Glomerular visceral epithelial cell (primary cell): ENCODE measurements around the gene CALHM6.
A peak's percentile ranks its signal among the peaks of the same experiment; 100 is the strongest.

ENCODE experiments used
- DNase-seq: peaks from one replicate; pipeline ENCODE4 v3.0.0-alpha.2; 2016; ENCODE audit errors: extremely low spot score

CALHM6 gene

DNA sequence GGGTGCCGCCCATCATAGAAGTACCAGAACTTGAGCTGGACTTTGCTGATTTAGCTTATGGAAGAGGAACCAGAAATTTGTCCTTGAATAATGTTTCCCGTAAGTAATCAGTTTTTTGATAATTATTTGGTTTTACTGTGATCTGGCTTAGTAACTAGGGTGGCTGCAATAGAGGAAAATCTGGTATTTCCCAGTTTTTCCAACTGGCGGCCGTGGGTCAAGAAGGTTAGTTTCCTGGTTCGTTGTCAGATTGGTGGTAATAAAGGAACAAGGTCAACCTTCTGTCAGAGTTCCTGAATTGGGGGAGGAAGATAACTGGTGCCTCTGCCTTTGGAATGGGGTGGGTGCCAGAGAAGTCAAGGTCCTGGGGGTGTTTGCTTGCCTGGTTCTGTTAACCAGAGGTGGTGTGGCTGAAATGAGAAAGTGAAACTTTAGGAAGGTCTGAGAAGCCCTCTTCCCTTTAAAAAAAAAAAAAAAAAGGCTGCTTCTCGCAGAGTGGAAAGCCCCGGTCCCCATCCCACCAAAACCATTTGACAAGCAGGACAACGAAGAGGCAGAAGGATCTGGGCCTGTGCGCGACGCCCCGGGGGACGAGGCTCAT lies at the start of gene CALHM6:
Gene CALHM6 (plus strand): TSS at position 45 of the 601 bp plus-strand sequence. CDS start 555 bp downstream, at position 600.
- no peak for DNase-seq

DNA sequence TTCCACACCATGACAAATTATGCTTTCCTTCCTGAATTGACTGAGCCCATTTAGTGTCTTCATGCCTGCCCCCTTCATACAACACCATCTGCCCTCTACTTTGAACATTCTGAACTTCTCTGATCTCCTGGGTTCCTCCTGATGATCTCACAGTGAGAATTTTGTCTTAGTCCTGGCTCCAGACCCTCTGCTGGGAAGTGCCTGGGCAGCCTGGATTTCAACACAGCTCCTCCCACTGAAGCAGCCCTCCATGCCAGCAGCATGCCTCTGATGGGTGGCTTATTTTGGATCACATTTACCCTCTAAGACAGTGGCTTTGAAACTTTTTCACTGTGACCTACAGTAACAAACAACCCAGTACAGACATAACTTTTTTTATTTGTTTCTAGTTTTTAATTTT lies 48.9 kb upstream of the CALHM6 start:
- DNase-seq = no peak

DNA sequence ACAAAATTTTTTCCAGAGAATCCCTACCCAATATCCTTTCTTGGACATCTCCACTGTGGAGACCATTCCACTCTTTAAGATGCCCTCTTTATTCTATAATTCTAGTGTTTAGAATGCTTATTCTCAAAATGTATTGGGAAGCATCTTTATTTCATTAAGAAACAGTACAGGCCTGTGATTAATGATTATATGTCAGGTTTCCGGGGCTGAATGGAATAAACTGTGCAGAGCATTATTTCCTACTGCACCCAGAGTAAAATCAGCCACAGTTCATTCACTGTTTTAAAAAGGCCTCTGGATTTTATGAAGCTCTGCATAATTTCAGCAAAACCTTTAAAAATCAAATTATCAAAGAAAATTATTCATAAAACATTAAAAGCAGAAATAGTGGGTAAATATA lies 47.8 kb upstream of the CALHM6 start:
- DNase-seq = no peak

DNA sequence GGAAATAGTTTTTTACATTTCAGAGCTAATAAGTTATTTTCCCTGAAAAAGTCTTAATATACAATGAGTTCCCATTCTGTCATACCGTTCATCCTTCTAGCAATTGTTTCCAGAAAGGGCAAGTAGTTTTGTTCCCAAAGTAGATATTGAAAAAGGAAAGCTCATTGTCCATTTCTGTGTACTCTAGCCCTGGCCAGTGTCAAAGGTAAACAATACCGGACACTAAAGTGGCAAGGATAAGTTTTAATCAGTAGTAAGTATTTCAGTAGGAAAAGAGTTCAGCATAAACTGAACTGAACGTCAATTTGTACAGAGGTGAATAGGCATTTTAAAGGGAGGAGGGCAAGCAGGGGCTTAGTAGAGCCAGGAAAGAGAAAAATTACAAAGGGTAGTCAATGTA lies 43.5 kb upstream of the CALHM6 start:
- DNase-seq = no peak

DNA sequence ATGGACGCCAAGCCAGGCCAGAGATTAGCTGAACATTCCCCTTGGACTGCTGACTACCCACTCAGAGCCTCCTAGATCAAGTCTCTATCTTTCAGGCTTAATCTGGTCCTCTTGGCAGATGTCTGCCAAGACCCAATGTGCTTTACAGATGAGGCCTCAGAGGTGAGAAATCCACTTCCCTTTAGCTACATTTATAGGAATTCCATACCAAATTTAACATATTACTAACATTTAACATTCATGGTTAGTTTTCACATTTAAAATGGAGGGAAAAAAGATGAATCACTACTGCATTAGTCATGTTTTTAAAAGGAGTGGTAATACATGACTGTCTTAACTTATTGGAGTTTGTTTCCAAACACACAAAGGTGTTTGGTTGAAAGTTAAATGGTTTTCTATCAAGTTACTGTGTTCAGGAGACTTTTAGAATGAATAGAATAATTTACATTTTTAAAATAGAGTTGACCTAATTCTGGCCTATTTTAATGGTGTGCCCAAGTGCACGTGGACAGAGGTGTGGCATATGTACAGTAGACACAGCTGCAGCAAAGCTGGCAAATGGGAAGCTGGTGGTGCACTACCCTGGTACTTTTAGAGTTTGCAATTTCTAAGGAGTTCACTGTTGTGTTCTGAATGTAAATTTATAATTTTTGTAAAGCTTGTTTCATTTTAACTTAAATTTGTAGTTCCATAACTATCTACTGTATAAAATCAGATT lies 41.9 kb upstream of the CALHM6 start:
- no peak for DNase-seq

GRCh38 chr6:116420341-116420740 lies 40.8 kb upstream of the CALHM6 start:
- DNase-seq = no peak

DNA sequence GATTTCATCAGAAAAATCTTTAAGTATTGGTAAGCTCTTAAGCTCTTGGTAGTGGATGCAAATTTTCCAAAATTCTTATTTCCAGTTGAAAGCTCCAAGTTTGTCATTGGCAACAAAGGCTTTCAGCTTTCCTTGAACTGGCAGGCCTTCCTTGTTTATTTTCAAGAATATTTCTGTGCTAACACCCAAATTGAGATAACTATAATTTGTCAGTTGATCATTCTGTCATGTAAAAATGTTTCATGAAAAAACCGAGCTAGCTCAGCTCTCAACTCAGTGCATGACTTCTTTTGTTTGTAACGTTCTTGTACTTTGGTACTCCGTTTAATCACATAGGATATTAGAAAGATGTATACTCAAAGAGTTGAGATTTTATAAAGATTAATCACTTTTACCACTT lies 38.9 kb upstream of the CALHM6 start:
- no peak for DNase-seq

DNA sequence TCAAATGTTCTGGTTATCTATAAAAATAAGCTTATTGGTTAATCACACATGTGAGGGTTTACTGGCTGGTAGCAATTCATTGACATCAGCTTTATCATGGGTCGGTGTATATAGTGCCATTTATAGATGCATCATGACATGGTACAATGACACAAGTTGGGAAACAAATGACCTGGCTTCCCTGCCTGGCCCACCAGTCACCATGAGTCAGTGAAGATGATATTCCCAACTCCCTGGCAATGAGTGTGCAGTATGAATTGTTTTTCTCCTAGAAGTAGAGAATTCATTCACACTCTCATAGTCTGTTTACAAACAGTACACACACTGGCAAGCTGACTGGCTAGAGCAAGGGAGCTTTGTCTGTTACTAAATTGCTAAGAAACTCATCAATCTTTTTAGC lies 37.2 kb upstream of the CALHM6 start:
- no peak for DNase-seq

DNA sequence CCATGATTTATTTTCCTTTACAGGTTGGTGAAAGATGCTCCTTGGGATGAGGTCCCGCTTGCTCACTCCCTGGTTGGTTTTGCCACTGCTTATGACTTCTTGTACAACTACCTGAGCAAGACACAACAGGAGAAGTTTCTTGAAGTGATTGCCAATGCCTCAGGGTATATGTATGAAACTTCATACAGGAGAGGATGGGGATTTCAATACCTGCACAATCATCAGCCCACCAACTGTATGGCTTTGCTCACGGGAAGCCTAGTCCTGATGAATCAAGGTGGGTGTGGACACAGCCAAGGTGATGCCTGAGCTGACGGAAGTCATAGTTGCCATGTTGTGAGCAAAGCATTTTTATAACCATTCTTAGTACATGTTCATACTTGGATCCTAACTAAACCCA lies 34.6 kb upstream of the CALHM6 start:
- DNase-seq = no peak

DNA sequence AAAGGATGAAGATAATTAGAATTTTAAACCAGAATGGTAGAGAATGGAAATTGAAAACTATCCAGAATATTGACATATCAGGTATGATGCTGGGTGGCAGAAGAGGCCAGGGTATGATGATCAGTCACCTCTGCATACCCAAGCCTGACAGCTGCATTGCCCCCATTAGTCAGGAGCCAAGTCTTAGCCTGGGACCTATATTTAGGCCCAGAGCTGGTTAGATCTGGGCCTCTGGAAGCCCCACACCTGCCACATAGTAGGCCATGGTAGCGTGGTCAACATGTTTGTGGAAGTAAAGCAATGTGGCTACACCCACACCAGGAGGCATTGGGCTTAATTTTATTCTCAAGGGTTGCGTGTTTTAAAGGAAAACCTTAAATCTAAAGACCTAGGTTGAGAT lies 32.1 kb upstream of the CALHM6 start:
- DNase-seq = no peak

GRCh38 chr6:116430860-116431259 lies 30.3 kb upstream of the CALHM6 start:
- no peak for DNase-seq

- DNase-seq = no peak
Measured at GRCh38 chr6:116431964-116432595, 29.1 kb upstream of the CALHM6 start.

DNA sequence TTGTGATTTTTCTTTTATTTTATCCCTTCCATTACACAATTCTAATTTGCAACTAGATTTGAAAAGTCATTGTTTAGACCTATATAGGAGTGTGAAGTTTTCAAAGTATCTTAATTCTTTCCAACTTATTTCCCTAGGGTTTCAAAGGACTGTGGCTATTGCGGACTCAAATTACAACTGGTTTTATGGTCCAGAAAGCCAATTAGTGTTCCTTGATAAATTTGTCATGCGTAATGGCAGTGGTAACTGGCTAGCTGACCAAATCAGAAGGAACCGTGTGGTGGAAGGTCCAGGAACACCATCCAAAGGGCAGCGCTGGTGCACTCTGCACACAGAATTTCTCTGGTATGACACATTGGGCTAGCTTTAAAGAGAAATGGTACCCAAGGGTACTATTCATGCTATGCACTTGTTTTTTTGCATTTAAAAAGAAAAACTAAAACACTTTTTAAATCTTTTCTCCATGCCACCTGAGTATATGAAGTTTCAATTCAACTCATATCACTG lies 27.9 kb upstream of the CALHM6 start:
- no peak for DNase-seq

DNA sequence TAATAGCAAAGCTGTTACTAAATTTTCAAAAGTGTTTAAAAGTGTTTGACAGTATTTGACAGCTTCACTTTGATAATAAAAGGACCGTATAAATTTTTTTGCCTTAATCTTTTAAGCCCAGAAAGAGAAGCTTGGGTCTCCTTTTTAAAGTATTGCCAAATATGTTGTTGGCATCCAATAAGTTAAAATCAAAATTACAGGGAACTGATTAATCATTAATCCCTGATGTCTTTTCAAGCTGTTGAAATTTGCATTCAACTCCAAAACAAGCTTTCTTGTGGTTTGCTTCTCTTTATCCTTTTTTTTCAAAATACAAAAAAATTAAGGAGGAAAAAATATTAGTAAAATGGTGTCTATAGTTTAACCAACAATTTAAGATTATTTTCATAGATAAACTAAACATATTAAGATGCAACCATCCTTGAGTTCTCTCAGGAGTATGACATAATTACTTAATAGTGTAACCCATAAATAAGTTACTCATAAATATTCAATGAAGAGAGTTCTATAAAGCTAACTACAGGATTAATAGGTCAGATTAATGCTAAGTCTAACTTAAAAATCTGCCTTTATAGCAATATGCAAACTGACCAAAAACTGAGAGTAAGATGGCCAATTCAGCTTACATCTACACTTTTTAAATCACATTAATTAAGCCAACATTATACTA lies 27.0 kb upstream of the CALHM6 start:
- DNase-seq = no peak

GRCh38 chr6:116436586-116436985 lies 24.6 kb upstream of the CALHM6 start:
- DNase-seq = no peak

DNA sequence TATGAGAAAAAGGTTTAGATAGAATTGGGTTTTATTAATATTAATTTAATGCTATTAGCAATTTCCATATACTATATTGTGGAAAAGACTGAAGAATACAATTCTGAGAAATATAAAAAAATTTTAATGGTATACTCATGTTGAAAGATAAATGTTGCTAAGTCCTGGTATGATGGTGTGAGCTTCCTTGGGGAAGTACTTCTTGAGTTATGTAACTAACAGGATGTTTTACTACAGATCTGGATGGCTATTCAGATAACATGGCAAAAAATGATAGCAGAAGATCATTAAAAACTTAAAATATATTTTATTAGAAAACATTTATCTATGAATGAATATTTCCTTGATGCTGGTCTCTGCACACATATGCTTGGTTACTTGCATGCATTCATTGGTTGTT lies 23.5 kb upstream of the CALHM6 start:
- no peak for DNase-seq

DNA sequence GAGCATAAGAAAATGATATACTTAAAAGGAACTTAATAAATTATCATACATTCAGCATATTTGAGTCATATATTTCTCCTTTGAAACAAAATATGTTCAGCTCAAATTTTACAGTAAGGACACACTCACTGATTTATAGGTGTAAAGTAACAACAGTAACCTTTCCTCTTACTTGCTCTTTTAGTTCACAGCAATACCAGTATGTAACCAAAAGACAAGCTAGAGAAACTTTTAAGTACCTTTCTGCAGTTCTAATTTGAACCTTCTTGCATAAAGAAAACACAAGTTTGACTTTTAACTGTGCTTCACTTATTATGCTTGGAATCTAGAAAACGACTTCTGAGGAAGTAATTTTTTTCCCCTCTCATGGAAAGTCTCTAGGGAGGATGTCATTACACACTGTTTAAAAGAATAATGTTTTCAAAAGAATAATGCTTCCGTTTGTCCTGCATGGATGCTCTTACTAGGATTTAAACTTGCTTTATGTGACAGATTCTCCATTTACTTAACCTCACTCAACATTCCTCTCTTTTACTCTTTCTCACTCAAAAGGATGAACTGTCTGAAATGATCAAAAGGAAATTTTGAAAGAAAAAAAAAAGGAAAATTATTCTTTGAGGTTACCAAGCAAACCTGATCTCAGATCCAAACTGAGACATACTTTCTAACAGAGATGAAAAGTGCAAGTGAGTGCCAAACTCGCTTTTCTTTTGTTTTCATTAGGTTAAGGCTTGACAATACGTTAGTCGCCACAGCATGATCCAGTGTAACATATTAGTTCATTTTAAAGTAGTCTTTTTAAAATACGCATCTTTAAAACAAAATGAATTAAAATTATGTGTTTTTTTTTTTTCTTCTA lies 22.4 kb upstream of the CALHM6 start:
- DNase-seq = no peak

- no peak for DNase-seq
Measured at GRCh38 chr6:116439522-116440051, 21.6 kb upstream of the CALHM6 start.

DNA sequence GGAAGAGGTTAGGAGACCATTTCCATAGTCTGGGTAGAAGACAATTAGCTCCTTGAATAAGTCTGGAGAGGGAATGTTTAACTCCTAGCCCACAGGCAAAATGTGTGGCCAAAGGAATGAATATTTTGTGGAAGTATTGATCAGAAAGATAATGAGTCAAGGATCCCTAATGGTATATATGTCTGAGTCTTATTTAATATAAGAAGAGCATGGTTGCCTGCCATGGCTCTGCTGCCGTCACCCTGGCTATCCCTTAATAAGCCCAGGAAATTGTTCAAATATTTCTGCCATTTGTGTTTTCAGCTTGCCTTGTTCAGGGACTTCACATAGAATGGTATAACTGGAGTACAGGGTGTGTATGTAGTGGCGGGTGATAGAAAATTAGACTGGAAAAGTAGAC lies 18.1 kb upstream of the CALHM6 start:
- no peak for DNase-seq

GRCh38 chr6:116444092-116444491 lies 17.1 kb upstream of the CALHM6 start:
- peak; percentile 35 for DNase-seq

DNA sequence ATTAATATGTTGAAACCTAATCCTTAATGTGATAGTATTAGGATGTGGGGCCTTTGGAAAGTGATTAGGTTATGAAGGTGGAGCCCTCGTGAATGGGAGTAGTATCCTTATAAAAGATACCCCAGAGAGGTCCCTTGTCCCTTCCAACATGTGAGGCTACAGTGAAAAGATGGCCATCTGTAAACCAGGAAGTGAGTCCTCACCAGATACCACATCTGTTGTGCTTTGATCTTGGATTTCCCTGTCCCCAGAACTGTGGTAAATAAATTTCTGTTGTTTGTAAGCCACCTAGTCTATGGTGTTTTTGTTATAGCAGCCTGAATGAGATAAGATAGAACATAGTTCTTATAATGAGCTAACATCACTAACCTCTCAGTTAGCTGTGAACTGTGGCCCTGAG lies 16.6 kb upstream of the CALHM6 start:
- DNase-seq = no peak
